HG02571 (cell line): ENCODE data around the gene GTPBP3.
"Not testable (repeated sequence)": the region's sequence is repeated elsewhere in the genome, so short reads cannot be mapped to it uniquely, and the experiment has no call there.

Experiments used
- ATAC-seq: cut with Tn5 transposase; IDR thresholded peaks from one replicate; pipeline ENCODE4 v1.9.1; 2021; ENCODE audit warnings: mild to moderate bottlenecking, moderate library complexity; ENCODE audit not compliant: unreplicated experiment

The GTPBP3 gene

GRCh38 chr19:17336872-17337674 lies at the start of gene GTPBP3:
Gene GTPBP3 (plus strand): TSS chr19:17337553. CDS start chr19:17337612, 59 bp downstream.
- ATAC-seq, result peak; percentile 69

GRCh38 chr19:17289489-17289888 lies 47.9 kb upstream of the GTPBP3 start:
- ATAC-seq, result no peak

- ATAC-seq, result peak; percentile 63
These were observed 44.9 kb upstream of the GTPBP3 start for GRCh38 chr19:17292301-17293074.

GRCh38 chr19:17293605-17294004 lies 43.7 kb upstream of the GTPBP3 start:
- ATAC-seq, result no peak

GRCh38 chr19:17294051-17294891 lies 43.1 kb upstream of the GTPBP3 start:
- no peak for ATAC-seq

GRCh38 chr19:17295551-17295950 lies 41.8 kb upstream of the GTPBP3 start:
- not testable (repeated sequence) for ATAC-seq

- ATAC-seq, result no peak
These were observed 41.1 kb upstream of the GTPBP3 start for GRCh38 chr19:17296273-17296672.

GRCh38 chr19:17296976-17297375 lies 40.4 kb upstream of the GTPBP3 start:
- ATAC-seq, result no peak

GRCh38 chr19:17300992-17301619 lies 36.2 kb upstream of the GTPBP3 start:
- ATAC-seq, result no peak

- ATAC-seq, result no peak
These were observed 34.8 kb upstream of the GTPBP3 start for GRCh38 chr19:17302391-17303166.

GRCh38 chr19:17303167-17303939 lies 34.0 kb upstream of the GTPBP3 start, which contains the start of gene ABHD8:
Gene ABHD8 (minus strand): TSS chr19:17303425. CDS start chr19:17301616, 1,809 bp downstream.
- ATAC-seq, result peak; percentile 48

GRCh38 chr19:17303940-17304267 lies 33.4 kb upstream of the GTPBP3 start:
- no peak for ATAC-seq

- ATAC-seq, result no peak
These were observed 32.8 kb upstream of the GTPBP3 start for GRCh38 chr19:17304386-17305215.

- no peak for ATAC-seq
These were observed 32.2 kb upstream of the GTPBP3 start for GRCh38 chr19:17305216-17305516.

- peak; percentile 49 for ATAC-seq
These were observed 31.7 kb upstream of the GTPBP3 start, which contains the start of gene MRPL34 for GRCh38 chr19:17305517-17306284. Gene MRPL34 (plus strand): TSS chr19:17305872. CDS start chr19:17305893, 21 bp downstream.

GRCh38 chr19:17306285-17306714 lies 31.1 kb upstream of the GTPBP3 start:
- ATAC-seq, result no peak

- ATAC-seq, result no peak
These were observed 29.4 kb upstream of the GTPBP3 start for GRCh38 chr19:17307876-17308377.
